Fibroblast of lung (primary cell): Measurements from ENCODE around the gene ASIC2. TPM values are rescaled to one million over a fixed set of nuclear protein-coding genes. Genes with fewer than 3 reads are reported as not detected.

Experiments
- DNase-seq, 2 donors: peaks; one replicate each; pipeline versions ENCODE4 v3.0.0 to v3.0.0-alpha.2; 2010; ENCODE audit warnings: low read depth in 2 of 2
- H2AFZ ChIP-seq: 2 replicates; pipeline ENCODE4 v1.5.1; 2012; ENCODE audit warnings: low read length, control low read depth, inconsistent platforms
- H3K27ac ChIP-seq: 2 replicates; pipeline ENCODE4 v1.5.1; 2011; ENCODE audit warnings: low read length, control low read depth; ENCODE audit not compliant: insufficient read depth
- H3K27me3 ChIP-seq: 2 replicates; pipeline ENCODE4 v1.5.1; 2011; ENCODE audit warnings: mild to moderate bottlenecking, low read length; ENCODE audit not compliant: control insufficient read depth, insufficient read depth
- H3K36me3 ChIP-seq: 2 replicates; pipeline ENCODE4 v1.5.1; 2011; ENCODE audit warnings: low read length; ENCODE audit not compliant: control insufficient read depth, insufficient read depth
- H3K4me1 ChIP-seq: 2 replicates; pipeline ENCODE4 v1.5.1; 2011; ENCODE audit warnings: low read length; ENCODE audit not compliant: control insufficient read depth, insufficient read depth; ENCODE audit errors: extremely low read depth
- H3K4me2 ChIP-seq: 2 replicates; pipeline ENCODE4 v1.5.1; 2011; ENCODE audit warnings: low read length, control low read depth; ENCODE audit not compliant: insufficient read depth; ENCODE audit errors: extremely low read depth
- H3K4me3 ChIP-seq, 4 experiments: fragments of 200-600 bp in 1 of 4; sonication (generic) in 1 of 4; replicated peaks in 1 of 4; 2 replicates each; pipeline ENCODE4 v1.5.1; 2011 to 2016; ENCODE audit warnings: low read length in 4 of 4, low read depth in 3 of 4, mild to moderate bottlenecking in 3 of 4, control low read depth in 2 of 4, inconsistent platforms in 1 of 4, mixed read lengths in 1 of 4; ENCODE audit not compliant: insufficient read depth in 1 of 4; ENCODE audit errors: control extremely low read depth in 1 of 4
- H3K79me2 ChIP-seq: 2 replicates; pipeline ENCODE4 v1.5.1; 2012; ENCODE audit warnings: mild to moderate bottlenecking, low read length, inconsistent platforms; ENCODE audit not compliant: control insufficient read depth, insufficient read depth
- H3K9ac ChIP-seq: 2 replicates; pipeline ENCODE4 v1.5.1; 2011; ENCODE audit warnings: mild to moderate bottlenecking, low read length, control low read depth; ENCODE audit not compliant: insufficient read depth
- H3K9me3 ChIP-seq: 2 replicates; pipeline ENCODE4 v1.5.1; 2012; ENCODE audit warnings: low read depth, low read length; ENCODE audit not compliant: control insufficient read depth, insufficient read depth
- H4K20me1 ChIP-seq: 2 replicates; pipeline ENCODE4 v1.5.1; 2011; ENCODE audit warnings: low read length; ENCODE audit not compliant: control insufficient read depth, insufficient read depth; ENCODE audit errors: extremely low read depth
- CTCF ChIP-seq, 2 donors: IDR thresholded peaks in 1 of 2; conservative IDR thresholded peaks in 1 of 2; 1 replicate in 1 of 2; 2 replicates in 1 of 2; pipeline ENCODE4 v1.5.1; 2011 to 2012; ENCODE audit warnings: low read length in 2 of 2, control low read depth in 1 of 2, inconsistent platforms in 1 of 2, low read depth in 1 of 2, mild to moderate bottlenecking in 1 of 2
- EZH2 ChIP-seq: IDR thresholded peaks from 2 replicates; pipeline ENCODE4 v1.5.1; 2012; ENCODE audit warnings: low read length, control low read depth, mild to moderate bottlenecking; ENCODE audit errors: missing control alignments
- polyA plus RNA-seq, 2 donors: library from polyadenylated mRNA; depleted of rRNA in 1 of 2; stranded (reverse) in 1 of 2; unstranded in 1 of 2; fragments of >200 nt; gene quantifications; 2 replicates each; pipeline ENCODE4 v1.2.1, GENCODE V29; 2011 to 2012; ENCODE audit warnings: missing spikeins in 1 of 2
- total RNA-seq: library from RNA; depleted of rRNA; stranded (reverse); fragments of >200 nt; gene quantifications from 2 replicates; pipeline ENCODE4 v1.2.1, GENCODE V29; 2014

The ASIC2 gene
- total and polyA plus RNA-seq, 2 donors (not counting 1 experiment from before 2014, with no cell fraction given): 0.08 to 0.50 TPM

DNA sequence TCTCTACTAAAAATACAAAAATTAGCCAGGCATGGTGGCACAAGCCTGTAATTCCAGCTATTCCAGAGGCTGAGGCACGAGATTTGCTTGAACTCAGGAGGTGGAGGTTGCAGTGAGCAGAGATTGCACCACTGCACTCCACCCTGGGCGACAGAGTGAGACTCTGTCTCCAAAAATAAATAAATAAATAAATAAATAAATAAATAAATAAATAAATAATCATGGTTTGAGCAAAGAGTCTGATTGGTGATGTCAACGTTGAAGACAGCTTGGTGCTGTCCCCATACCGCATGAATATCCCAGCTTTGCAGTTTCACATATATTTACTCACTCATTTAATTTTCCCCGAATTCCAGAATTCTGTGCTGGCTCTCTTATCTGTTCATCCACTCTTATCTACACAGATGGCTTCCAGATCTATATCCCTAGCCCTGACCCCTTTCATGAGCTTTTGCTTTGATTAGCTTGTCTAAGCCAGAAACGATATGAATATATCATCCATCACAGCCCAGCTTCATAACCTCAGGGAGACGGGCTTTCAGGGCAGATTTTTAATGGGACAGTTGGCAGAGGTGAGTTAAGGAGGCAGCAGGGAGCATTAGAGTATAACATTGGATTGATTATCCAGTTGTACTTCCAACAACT is 210.4 kb downstream of the ASIC2 start:
- no peaks in the 10 kb centered on the region for H4K20me1 ChIP-seq
- no peaks in the 10 kb centered on the region for H3K9me3 ChIP-seq
- no peaks in the 10 kb centered on the region for H3K36me3 ChIP-seq
- H2AFZ ChIP-seq: no peak overlapping the region
- H3K4me2 ChIP-seq: no peak overlapping the region
- DNase-seq: no peak
- H3K4me3 ChIP-seq: no peak overlapping the region
- no peak for TF ChIP-seq EZH2
- no peak for TF ChIP-seq CTCF (conservative IDR thresholded peaks at IDR 0.05 in 1 of 2, IDR thresholded peaks at IDR 0.05 in 1 of 2; ENCODE audit: low read depth in 1 of 2, low read length in 2 of 2)
- H3K79me2 ChIP-seq: no peaks in the 10 kb centered on the region
- no peak overlapping the region for H3K27ac ChIP-seq
- H3K27me3 ChIP-seq: no peaks in the 10 kb centered on the region
- H3K9ac ChIP-seq: no peak overlapping the region
- H3K4me1 ChIP-seq: no peaks in the 10 kb centered on the region

GRCh38 chr17:33080091-33080490 is 213.0 kb downstream of the ASIC2 start:
- Histone ChIP-seq H3K79me2 (no peaks in the 10 kb centered on the region), H3K9ac (no peak overlapping the region), H3K9me3 (no peaks in the 10 kb centered on the region), H4K20me1 (no peaks in the 10 kb centered on the region), H3K36me3 (no peaks in the 10 kb centered on the region), H3K27ac (no peak overlapping the region), H3K4me1 (no peaks in the 10 kb centered on the region), H3K4me3 (no peak overlapping the region), H3K27me3 (no peaks in the 10 kb centered on the region), H2AFZ (no peak overlapping the region), H3K4me2 (no peak overlapping the region)
- no peak for TF ChIP-seq EZH2
- TF ChIP-seq CTCF (conservative IDR thresholded peaks at IDR 0.05 in 1 of 2, IDR thresholded peaks at IDR 0.05 in 1 of 2; ENCODE audit: low read depth in 1 of 2, low read length in 2 of 2): no peak
- no peak for DNase-seq

DNA sequence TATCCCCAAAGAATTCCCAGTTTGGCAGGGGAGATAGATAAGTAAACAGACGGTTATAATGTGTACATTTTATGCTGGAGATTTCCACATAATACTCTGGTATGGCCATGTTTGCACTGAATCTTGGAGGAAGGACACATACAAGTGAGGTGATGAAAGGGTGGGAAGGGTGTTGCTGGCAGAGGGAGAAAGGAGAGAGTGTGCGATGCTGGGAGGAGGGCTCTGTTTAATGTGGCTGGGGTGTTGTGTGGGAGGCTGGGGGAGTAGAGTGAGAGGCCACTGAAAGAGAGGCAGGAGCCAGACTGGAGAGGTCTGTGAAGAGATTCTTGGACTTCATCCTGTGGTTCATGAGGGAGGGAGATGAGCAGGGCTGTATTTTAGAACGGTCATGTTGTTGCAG is 213.9 kb downstream of the ASIC2 start:
- no peak overlapping the region for H3K27ac ChIP-seq
- H3K4me2 ChIP-seq: no peak overlapping the region
- H2AFZ ChIP-seq: no peak overlapping the region
- H3K79me2 ChIP-seq: no peaks in the 10 kb centered on the region
- no peaks in the 10 kb centered on the region for H3K9me3 ChIP-seq
- no peaks in the 10 kb centered on the region for H3K27me3 ChIP-seq
- H3K4me1 ChIP-seq: no peaks in the 10 kb centered on the region
- H3K9ac ChIP-seq: no peak overlapping the region
- no peaks in the 10 kb centered on the region for H4K20me1 ChIP-seq
- no peak overlapping the region for H3K4me3 ChIP-seq
- no peak for DNase-seq
- H3K36me3 ChIP-seq: no peaks in the 10 kb centered on the region
- TF ChIP-seq CTCF (conservative IDR thresholded peaks at IDR 0.05 in 1 of 2, IDR thresholded peaks at IDR 0.05 in 1 of 2; ENCODE audit: low read depth in 1 of 2, low read length in 2 of 2): no peak
- no peak for TF ChIP-seq EZH2
